Gastroesophageal sphincter (tissue), 4 donors: Measurements from ENCODE around the gene CSF2. TPM values are rescaled to one million over a fixed set of nuclear protein-coding genes. Genes with fewer than 3 reads are reported as not detected.

Experiments used
- ATAC-seq: fragments of 150-250 bp; one replicate; pipeline ENCODE4 v1.9.1; 2016; ENCODE audit warnings: mild to moderate bottlenecking, moderate library complexity
- H3K27ac ChIP-seq, 4 donors: fragments of 200-600 bp; sonication (generic) in 3 of 4; 1 replicate in 3 of 4; 2 replicates in 1 of 4; pipeline ENCODE4 v1.5.1; 2016 to 2019
- H3K27me3 ChIP-seq: fragments of 200-600 bp; sonication (generic); one replicate; pipeline ENCODE4 v1.5.1; 2019
- H3K36me3 ChIP-seq, 2 donors: fragments of 200-600 bp; sonication (generic); one replicate each; pipeline ENCODE4 v1.5.1; 2019; ENCODE audit warnings: control low read depth in 1 of 2
- H3K4me1 ChIP-seq, 3 donors: fragments of 200-600 bp; sonication (generic); 1 replicate in 2 of 3; 2 replicates in 1 of 3; pipeline ENCODE4 v1.5.1; 2016 to 2019; ENCODE audit warnings: control low read depth in 2 of 3
- H3K4me3 ChIP-seq, 2 donors: fragments of 200-600 bp; sonication (generic); one replicate each; pipeline ENCODE4 v1.5.1; 2019; ENCODE audit warnings: mild to moderate bottlenecking in 1 of 2, moderate library complexity in 1 of 2
- H3K9me3 ChIP-seq, 3 donors: fragments of 200-600 bp; sonication (generic); one replicate each; pipeline ENCODE4 v1.5.1; 2017 to 2019; ENCODE audit warnings: control low read depth in 2 of 3
- CTCF ChIP-seq, 4 experiments: fragments of 200-600 bp in 2 of 4; fragments of 450-650 bp in 2 of 4; sonication (generic) in 1 of 4; IDR thresholded peaks; one replicate each; pipeline ENCODE4 v1.5.1; 2017 to 2019; ENCODE audit warnings: antibody characterized with exemption in 4 of 4, mild to moderate bottlenecking in 2 of 4, moderate library complexity in 2 of 4
- EP300 ChIP-seq: sonication (generic); formaldehyde crosslinking; IDR thresholded peaks from one replicate; pipeline ENCODE4 v1.6.1; 2017; ENCODE audit warnings: antibody characterized with exemption, mild to moderate bottlenecking
- POLR2A ChIP-seq, 2 donors: fragments of 450-650 bp; IDR thresholded peaks; one replicate each; pipeline ENCODE4 v1.6.1; 2017; ENCODE audit warnings: antibody characterized with exemption in 2 of 2, mild to moderate bottlenecking in 2 of 2, moderate library complexity in 1 of 2
- POLR2AphosphoS5 ChIP-seq: sonication (generic); formaldehyde crosslinking; IDR thresholded peaks from one replicate; pipeline ENCODE4 v1.6.1; 2017; ENCODE audit warnings: antibody characterized with exemption
- WGBS, 2 donors: methylation state at CpG; one replicate each; pipeline ENCODE4 v1.1.5; 2018; ENCODE audit warnings: low coverage in 1 of 2; 5-methylcytosine and 5-hydroxymethylcytosine counted together
- total RNA-seq, 4 donors: library from RNA; depleted of rRNA; stranded (reverse); fragments of >200 nt; gene quantifications; one replicate each; pipeline ENCODE4 v1.1.0, GENCODE V29; 2016

Gene CSF2
- total RNA-seq, 4 donors from 2014 or later, result 1.1 TPM; not detected in 3

- Histone ChIP-seq H3K4me1 (no peaks in the 10 kb centered on the region), H3K27ac (no peak overlapping the region), H3K4me3 (no peak overlapping the region), H3K27me3 (no peaks in the 10 kb centered on the region), H3K36me3 (no peaks in the 10 kb centered on the region), H3K9me3 (no peaks in the 10 kb centered on the region)
- WGBS, 2 donors, result 60 to 85% methylated on average over 5 to 10 of the region's 13 CpGs
- ATAC-seq, result no peak
- TF ChIP-seq CTCF (IDR thresholded peaks at IDR 0.05), result no peak
Observed at GRCh38 chr5:132070460-132071337, 2.9 kb upstream of the CSF2 start.

GRCh38 chr5:132071338-132071707, 2.3 kb upstream of the CSF2 start:
- H3K9me3 ChIP-seq, result no peaks in the 10 kb centered on the region
- no peak overlapping the region for H3K4me3 ChIP-seq
- TF ChIP-seq POLR2AphosphoS5 (no peak), CTCF (IDR thresholded peaks at IDR 0.05) (no peak), POLR2A (IDR thresholded peaks at IDR 0.05) (no peak), EP300 (no peak)
- WGBS, 2 donors, result 71% methylated on average over 2 of the region's 2 CpGs; no CpG with 5 or more reads in 1 of the 2 donors
- H3K27ac ChIP-seq, result no peak overlapping the region
- H3K4me1 ChIP-seq, result no peaks in the 10 kb centered on the region
- no peaks in the 10 kb centered on the region for H3K36me3 ChIP-seq
- H3K27me3 ChIP-seq, result no peaks in the 10 kb centered on the region
- no peak for ATAC-seq

GRCh38 chr5:132072070-132072469, 1.5 kb upstream of the CSF2 start:
- no peak overlapping the region for H3K27ac ChIP-seq
- no peaks in the 10 kb centered on the region for H3K4me1 ChIP-seq
- no peak for ATAC-seq
- H3K27me3 ChIP-seq, result no peaks in the 10 kb centered on the region
- TF ChIP-seq CTCF (IDR thresholded peaks at IDR 0.05) (no peak), POLR2AphosphoS5 (no peak), EP300 (no peak), POLR2A (IDR thresholded peaks at IDR 0.05) (no peak)
- no peak overlapping the region for H3K4me3 ChIP-seq
- WGBS, 2 donors, result 95 to 100% methylated on average over 1 to 2 of the region's 4 CpGs
- H3K9me3 ChIP-seq, result no peaks in the 10 kb centered on the region
- no peaks in the 10 kb centered on the region for H3K36me3 ChIP-seq

- no peak for ATAC-seq
- WGBS, 2 donors, result 71 to 90% methylated on average over 2 of the region's 2 CpGs
- no peak for TF ChIP-seq POLR2AphosphoS5
- TF ChIP-seq CTCF (IDR thresholded peaks at IDR 0.05), result no peak
- TF ChIP-seq EP300, result no peak
- TF ChIP-seq POLR2A (IDR thresholded peaks at IDR 0.05), result no peak
- Histone ChIP-seq H3K27me3 (no peaks in the 10 kb centered on the region), H3K27ac (no peak overlapping the region), H3K36me3 (no peaks in the 10 kb centered on the region), H3K4me1 (no peaks in the 10 kb centered on the region), H3K4me3 (no peak overlapping the region), H3K9me3 (no peaks in the 10 kb centered on the region)
Observed at GRCh38 chr5:132072528-132072927, 1.1 kb upstream of the CSF2 start.

GRCh38 chr5:132074091-132074771, 642 bp downstream of the CSF2 start:
- H3K27me3 ChIP-seq, result no peaks in the 10 kb centered on the region
- no peak overlapping the region for H3K27ac ChIP-seq
- H3K4me3 ChIP-seq, result no peak overlapping the region
- no peak for TF ChIP-seq CTCF (IDR thresholded peaks at IDR 0.05)
- no peak for TF ChIP-seq POLR2AphosphoS5
- TF ChIP-seq POLR2A (IDR thresholded peaks at IDR 0.05), result no peak
- TF ChIP-seq EP300, result no peak
- no peaks in the 10 kb centered on the region for H3K36me3 ChIP-seq
- 90% methylated on average over 2 of the region's 7 CpGs; no CpG with 5 or more reads in 1 of the 2 donors for WGBS, 2 donors
- no peaks in the 10 kb centered on the region for H3K4me1 ChIP-seq
- no peaks in the 10 kb centered on the region for H3K9me3 ChIP-seq
- ATAC-seq, result no peak
